Neural cell (in vitro differentiated cells): ENCODE results near the gene DOCK9.

Experiments
- CTCF ChIP-seq: fragments of 450-650 bp; IDR thresholded peaks from 2 replicates; pipeline ENCODE4 v1.5.1; 2014; ENCODE audit warnings: antibody characterized with exemption, mild to moderate bottlenecking, moderate library complexity; ENCODE audit not compliant: poor library complexity, severe bottlenecking
- EZH2 ChIP-seq: fragments of 200-600, 300-800 bp; shearing (Covaris generic), sonication (generic); IDR thresholded peaks from 2 replicates; pipeline ENCODE4 v1.6.1; 2014; ENCODE audit warnings: antibody characterized with exemption, low read length, borderline replicate concordance, mild to moderate bottlenecking; ENCODE audit not compliant: insufficient read depth, poor library complexity, severe bottlenecking

- TF ChIP-seq CTCF (no peak), EZH2 (no peak)
Observed at GRCh38 chr13:98915981-98916380, 61.9 kb downstream of the DOCK9 start.
